Nephron (organoid): ENCODE data around the gene DSCAML1.

Experiments used
- H3K27ac Mint-ChIP-seq, 3 experiments: 2 replicates each; pipeline ENCODE4 v1.8.0; 2020; ENCODE audit warnings: mixed read lengths in 3 of 3, mild to moderate bottlenecking in 2 of 3, moderate library complexity in 1 of 3
- H3K27me3 Mint-ChIP-seq: 2 replicates; pipeline ENCODE4 v1.8.0; 2021; ENCODE audit warnings: low read depth, mild to moderate bottlenecking, moderate library complexity, mixed read lengths
- H3K36me3 Mint-ChIP-seq: 2 replicates; pipeline ENCODE4 v1.8.0; 2020; ENCODE audit warnings: low read depth, mixed read lengths
- H3K4me1 Mint-ChIP-seq: 2 replicates; pipeline ENCODE4 v1.8.0; 2020; ENCODE audit warnings: mixed read lengths
- H3K4me3 Mint-ChIP-seq, 3 experiments: 2 replicates each; pipeline ENCODE4 v1.8.0; 2020; ENCODE audit warnings: mild to moderate bottlenecking in 3 of 3, mixed read lengths in 3 of 3, moderate library complexity in 2 of 3
- H3K9me3 Mint-ChIP-seq: 2 replicates; pipeline ENCODE4 v1.8.0; 2020; ENCODE audit warnings: mixed read lengths
- CTCF ChIP-seq, 3 experiments: fragments of 200-600 bp; sonication (generic); IDR thresholded peaks; one replicate each; pipeline ENCODE4 v1.5.0; 2021; ENCODE audit warnings: antibody characterized with exemption in 3 of 3; ENCODE audit not compliant: unreplicated experiment in 3 of 3

DSCAML1 gene

GRCh38 chr11:117836077-117836960 lies 39.3 kb upstream of the DSCAML1 start:
- Mint-ChIP-seq H3K4me1 (peaks cover 25% of the 10 kb centered on the region), H3K36me3 (peaks cover 5% of the 10 kb centered on the region), H3K4me3 (no peak overlapping the region), H3K27me3 (no peaks in the 10 kb centered on the region), H3K27ac (peak overlapping the region in 1 of 3 experiments; percentile 92), H3K9me3 (no peaks in the 10 kb centered on the region)
- TF ChIP-seq CTCF (IDR thresholded peaks at IDR 0.05; ENCODE audit: unreplicated experiment in 3 of 3), result no peak

DNA sequence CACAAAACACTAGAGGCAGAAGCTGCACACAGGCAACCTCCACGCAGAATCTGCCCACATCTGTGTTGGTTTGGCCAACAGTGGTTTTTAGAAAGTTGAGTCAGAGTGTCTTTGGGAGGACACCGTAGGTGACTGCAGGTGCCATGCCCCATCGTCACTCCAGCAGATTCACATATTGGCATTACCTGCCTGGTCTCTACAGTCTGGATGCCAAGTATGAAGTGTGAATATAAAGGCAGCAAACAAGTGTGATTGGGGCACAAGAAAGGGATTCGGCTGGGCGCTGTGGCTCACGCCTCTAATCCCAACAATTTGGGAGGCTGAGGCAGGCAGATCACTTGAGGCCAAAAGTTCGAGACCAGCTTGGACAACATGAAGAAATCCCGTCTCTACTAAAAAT lies 38.6 kb upstream of the DSCAML1 start:
- no peak overlapping the region for H3K4me3 Mint-ChIP-seq
- no peak for TF ChIP-seq CTCF (IDR thresholded peaks at IDR 0.05; ENCODE audit: unreplicated experiment in 3 of 3)

DNA sequence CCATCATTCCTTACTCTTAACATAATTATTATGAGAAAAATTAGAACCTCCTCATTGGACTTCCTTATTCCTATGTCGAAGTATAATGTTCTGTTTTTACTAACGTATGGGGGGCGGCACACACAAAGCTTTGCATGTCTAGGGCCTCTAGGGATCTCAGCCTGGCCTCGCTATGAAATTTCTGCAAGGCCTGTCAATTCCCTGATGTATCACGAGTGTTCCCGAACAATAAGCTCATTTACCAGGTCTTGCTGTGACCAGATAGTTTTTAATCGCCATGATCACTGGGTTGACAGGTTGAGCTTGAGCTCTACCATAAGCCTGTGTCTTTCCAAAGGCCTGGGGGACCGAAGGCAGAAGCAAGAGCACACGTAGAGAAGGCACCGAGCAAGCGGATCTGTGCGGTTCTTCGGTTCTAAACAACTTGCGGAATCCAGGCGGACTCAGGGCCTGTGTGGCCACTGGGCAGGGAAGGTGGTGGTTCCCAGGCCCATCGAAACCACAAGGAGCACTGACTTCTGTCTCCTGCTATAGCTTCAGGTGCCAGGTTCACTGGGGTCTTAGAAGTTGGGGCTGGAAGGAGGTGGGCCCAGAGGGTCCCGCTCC lies 37.9 kb upstream of the DSCAML1 start:
- no peak for TF ChIP-seq CTCF (IDR thresholded peaks at IDR 0.05; ENCODE audit: unreplicated experiment in 3 of 3)
- peak overlapping the region in 1 of 3 experiments; percentile 99 for H3K27ac Mint-ChIP-seq
- peaks cover 4% of the 10 kb centered on the region for H3K36me3 Mint-ChIP-seq
- H3K4me3 Mint-ChIP-seq, result no peak overlapping the region
- peaks cover 3% of the 10 kb centered on the region for H3K27me3 Mint-ChIP-seq
- no peaks in the 10 kb centered on the region for H3K9me3 Mint-ChIP-seq
- peaks cover 33% of the 10 kb centered on the region for H3K4me1 Mint-ChIP-seq

More for the DNA sequence above, 38.6 kb upstream of the DSCAML1 start:
- no peak overlapping the region for H3K27ac Mint-ChIP-seq
- peaks cover 28% of the 10 kb centered on the region for H3K4me1 Mint-ChIP-seq
- H3K36me3 Mint-ChIP-seq, result peaks cover 4% of the 10 kb centered on the region
- peaks cover 3% of the 10 kb centered on the region for H3K27me3 Mint-ChIP-seq
- H3K9me3 Mint-ChIP-seq, result no peaks in the 10 kb centered on the region

DNA sequence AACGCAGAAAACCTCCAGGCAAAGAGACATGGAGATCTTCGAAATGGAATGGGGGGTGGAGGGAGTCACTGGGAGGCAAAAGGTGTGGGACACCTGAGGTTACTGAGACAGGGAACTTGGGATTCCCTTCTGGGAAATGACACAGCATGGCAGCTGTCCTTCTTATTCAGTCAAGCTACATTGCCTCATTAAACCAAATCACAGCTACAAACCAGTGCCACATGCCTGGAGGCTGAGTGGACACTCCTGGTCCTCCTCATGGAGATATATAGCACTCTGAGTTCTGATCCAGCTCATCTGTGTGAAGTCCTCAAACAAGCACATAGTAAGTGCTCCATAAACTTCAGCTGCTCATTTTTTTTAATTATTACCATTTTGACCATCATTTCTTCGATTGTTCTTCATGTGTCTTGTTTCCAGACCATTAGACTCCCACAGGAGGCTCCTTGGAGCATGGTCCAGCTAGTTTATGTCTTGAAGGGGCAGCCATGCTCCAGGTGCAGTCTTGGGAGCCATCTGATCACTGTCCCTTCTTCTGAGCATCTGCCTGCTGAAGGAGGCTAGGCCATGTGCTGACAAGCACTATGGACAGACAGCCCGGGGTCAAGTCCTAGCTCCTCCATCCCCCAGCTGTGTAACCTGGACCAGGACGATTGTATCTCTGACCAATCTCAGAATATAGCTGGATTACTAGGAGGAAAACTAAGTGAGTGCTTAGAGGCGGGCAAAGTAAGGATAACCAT lies 37.2 kb upstream of the DSCAML1 start:
- peaks cover 33% of the 10 kb centered on the region for H3K4me1 Mint-ChIP-seq
- peaks cover 4% of the 10 kb centered on the region for H3K36me3 Mint-ChIP-seq
- H3K4me3 Mint-ChIP-seq, result peak overlapping the region in 1 of 3 experiments; percentile 76
- TF ChIP-seq CTCF (IDR thresholded peaks at IDR 0.05; ENCODE audit: unreplicated experiment in 3 of 3), result no peak
- H3K27ac Mint-ChIP-seq, result peak overlapping the region; percentile 65 to 99 (median 67)
- no peaks in the 10 kb centered on the region for H3K9me3 Mint-ChIP-seq
- H3K27me3 Mint-ChIP-seq, result peaks cover 3% of the 10 kb centered on the region

DNA sequence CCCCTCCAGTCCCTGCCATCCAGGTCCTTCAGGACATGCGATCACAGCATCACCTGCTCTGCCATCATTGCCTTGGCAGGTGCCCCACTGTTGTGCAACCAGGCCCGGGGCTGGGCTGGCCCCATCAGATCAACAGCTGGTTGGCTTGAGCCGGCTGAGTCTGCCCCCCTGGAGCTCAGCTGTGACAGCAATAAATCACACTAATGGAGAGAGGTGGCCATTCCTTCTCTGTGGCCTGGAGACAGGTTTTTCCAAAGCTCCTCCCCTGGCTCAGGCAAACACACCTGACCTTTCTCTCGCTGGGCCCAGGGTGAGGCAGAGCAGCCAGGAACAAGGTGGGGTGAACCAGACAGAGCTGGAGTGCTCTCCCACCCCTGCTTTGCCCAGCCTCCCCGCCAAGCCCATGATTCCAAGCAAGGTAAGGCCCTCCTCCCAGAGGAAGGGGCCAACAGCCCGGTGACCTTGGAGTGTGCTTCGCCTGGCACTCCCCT lies 36.4 kb upstream of the DSCAML1 start:
- Mint-ChIP-seq H3K4me1 (peaks cover 33% of the 10 kb centered on the region), H3K27me3 (peaks cover 3% of the 10 kb centered on the region), H3K27ac (peak overlapping the region; percentile 65 to 99 (median 67)), H3K4me3 (peak overlapping the region in 1 of 3 experiments; percentile 76), H3K9me3 (no peaks in the 10 kb centered on the region), H3K36me3 (peaks cover 4% of the 10 kb centered on the region)
- no peak for TF ChIP-seq CTCF (IDR thresholded peaks at IDR 0.05; ENCODE audit: unreplicated experiment in 3 of 3)
